Coronary artery (tissue), 2 donors: ENCODE data around the gene MS4A5.

Experiments used
- DNase-seq: peaks from one replicate; pipeline ENCODE4 v3.0.0-alpha.2; 2017; ENCODE audit warnings: low spot score
- H3K27ac ChIP-seq, 2 donors: fragments of 200-600 bp; sonication (generic); one replicate each; pipeline ENCODE4 v1.5.1; 2016 to 2019
- H3K4me3 ChIP-seq: fragments of 200-600 bp; sonication (generic); 2 replicates; pipeline ENCODE4 v1.5.1; 2016; ENCODE audit warnings: mild to moderate bottlenecking, moderate library complexity
- CTCF ChIP-seq: fragments of 200-600 bp; sonication (generic); IDR thresholded peaks from one replicate; pipeline ENCODE4 v1.5.1; 2019; ENCODE audit warnings: antibody characterized with exemption

The MS4A5 gene

GRCh38 chr11:60477035-60477445, 47.7 kb downstream of the MS4A5 start:
- no peak for TF ChIP-seq CTCF
- no peak for DNase-seq
- Histone ChIP-seq H3K27ac (peak overlapping the region in 1 of 2 donors; percentile 17), H3K4me3 (no peak overlapping the region)

DNA sequence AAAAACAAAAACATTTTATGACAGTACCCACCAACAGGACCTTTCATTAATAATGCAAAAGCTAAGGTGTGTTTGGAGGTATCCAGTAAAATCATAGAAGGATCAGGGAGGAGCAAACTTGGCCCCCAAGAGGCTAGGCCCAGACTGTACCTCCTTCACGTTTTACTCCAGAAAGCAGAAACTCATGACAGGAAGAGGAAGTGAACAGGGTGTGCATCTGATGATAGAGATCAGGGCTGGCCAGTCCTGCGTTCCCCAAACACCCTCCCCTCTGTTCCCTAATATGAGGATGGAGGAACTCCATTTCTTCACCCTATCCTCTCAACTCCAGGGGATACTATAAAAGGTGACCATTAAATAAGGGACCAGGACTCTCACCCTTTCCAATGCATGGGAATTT, 53.0 kb downstream of the MS4A5 start:
- Histone ChIP-seq H3K4me3 (no peak overlapping the region), H3K27ac (no peak overlapping the region)
- no peak for DNase-seq
- TF ChIP-seq CTCF: no peak

- TF ChIP-seq CTCF: no peak
- DNase-seq: no peak
- Histone ChIP-seq H3K27ac (no peak overlapping the region), H3K4me3 (no peak overlapping the region)
Observed at GRCh38 chr11:60485987-60486386, 56.6 kb downstream of the MS4A5 start.

DNA sequence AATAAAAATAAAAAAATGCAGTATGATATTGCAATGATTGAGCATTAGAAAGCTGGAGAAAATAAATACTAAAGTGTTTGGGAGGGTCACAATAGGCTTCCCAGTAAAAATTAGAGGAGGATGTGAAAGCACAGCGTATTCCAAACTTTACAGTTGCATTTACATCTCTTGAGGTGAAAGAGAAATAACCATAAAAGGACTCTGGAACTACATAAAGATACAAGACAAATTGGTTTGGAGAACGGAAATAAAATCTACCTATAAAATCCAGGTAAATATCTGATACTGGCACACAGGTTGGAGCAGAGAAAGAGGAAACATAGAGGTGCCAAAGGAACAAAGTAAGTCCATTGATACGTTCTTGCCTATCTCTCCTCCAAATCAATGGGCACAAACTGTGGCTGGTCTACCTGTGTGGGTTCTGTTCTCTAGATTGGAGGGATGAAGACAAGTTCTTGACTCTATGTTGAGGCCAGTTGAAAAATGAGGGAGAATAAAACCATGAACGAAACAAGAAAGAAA, 63.2 kb downstream of the MS4A5 start, which contains the start of gene MS4A12:
TSS of gene MS4A12 (plus strand) at position 291 of the 522 bp plus-strand sequence. CDS start 4,541 bp downstream, outside the sequence.
- no peak for DNase-seq
- no peak within 1 kb of the TSS for H3K27ac ChIP-seq
- H3K4me3 ChIP-seq: no peak within 1 kb of the TSS
- no peak for TF ChIP-seq CTCF

- Histone ChIP-seq H3K4me3 (no peak overlapping the region), H3K27ac (no peak overlapping the region)
- DNase-seq: no peak
- no peak for TF ChIP-seq CTCF
Observed at GRCh38 chr11:60493454-60493853, 64.1 kb downstream of the MS4A5 start.
